Fibroblast of lung (primary cell): ENCODE data around the gene SLC8A3. TPM values are rescaled to one million over a fixed set of nuclear protein-coding genes. Genes with fewer than 3 reads are reported as not detected.

Source experiments
- DNase-seq, 2 donors: peaks; one replicate each; pipeline versions ENCODE4 v3.0.0 to v3.0.0-alpha.2; 2010; ENCODE audit warnings: low read depth in 2 of 2
- H2AFZ ChIP-seq: 2 replicates; pipeline ENCODE4 v1.5.1; 2012; ENCODE audit warnings: low read length, control low read depth, inconsistent platforms
- H3K27ac ChIP-seq: 2 replicates; pipeline ENCODE4 v1.5.1; 2011; ENCODE audit warnings: low read length, control low read depth; ENCODE audit not compliant: insufficient read depth
- H3K27me3 ChIP-seq: 2 replicates; pipeline ENCODE4 v1.5.1; 2011; ENCODE audit warnings: mild to moderate bottlenecking, low read length; ENCODE audit not compliant: control insufficient read depth, insufficient read depth
- H3K36me3 ChIP-seq: 2 replicates; pipeline ENCODE4 v1.5.1; 2011; ENCODE audit warnings: low read length; ENCODE audit not compliant: control insufficient read depth, insufficient read depth
- H3K4me1 ChIP-seq: 2 replicates; pipeline ENCODE4 v1.5.1; 2011; ENCODE audit warnings: low read length; ENCODE audit not compliant: control insufficient read depth, insufficient read depth; ENCODE audit errors: extremely low read depth
- H3K4me2 ChIP-seq: 2 replicates; pipeline ENCODE4 v1.5.1; 2011; ENCODE audit warnings: low read length, control low read depth; ENCODE audit not compliant: insufficient read depth; ENCODE audit errors: extremely low read depth
- H3K4me3 ChIP-seq, 4 experiments: fragments of 200-600 bp in 1 of 4; sonication (generic) in 1 of 4; replicated peaks in 1 of 4; 2 replicates each; pipeline ENCODE4 v1.5.1; 2011 to 2016; ENCODE audit warnings: low read length in 4 of 4, low read depth in 3 of 4, mild to moderate bottlenecking in 3 of 4, control low read depth in 2 of 4, inconsistent platforms in 1 of 4, mixed read lengths in 1 of 4; ENCODE audit not compliant: insufficient read depth in 1 of 4; ENCODE audit errors: control extremely low read depth in 1 of 4
- H3K79me2 ChIP-seq: 2 replicates; pipeline ENCODE4 v1.5.1; 2012; ENCODE audit warnings: mild to moderate bottlenecking, low read length, inconsistent platforms; ENCODE audit not compliant: control insufficient read depth, insufficient read depth
- H3K9ac ChIP-seq: 2 replicates; pipeline ENCODE4 v1.5.1; 2011; ENCODE audit warnings: mild to moderate bottlenecking, low read length, control low read depth; ENCODE audit not compliant: insufficient read depth
- H3K9me3 ChIP-seq: 2 replicates; pipeline ENCODE4 v1.5.1; 2012; ENCODE audit warnings: low read depth, low read length; ENCODE audit not compliant: control insufficient read depth, insufficient read depth
- H4K20me1 ChIP-seq: 2 replicates; pipeline ENCODE4 v1.5.1; 2011; ENCODE audit warnings: low read length; ENCODE audit not compliant: control insufficient read depth, insufficient read depth; ENCODE audit errors: extremely low read depth
- EZH2 ChIP-seq: IDR thresholded peaks from 2 replicates; pipeline ENCODE4 v1.5.1; 2012; ENCODE audit warnings: low read length, control low read depth, mild to moderate bottlenecking; ENCODE audit errors: missing control alignments
- polyA plus RNA-seq, 2 donors: library from polyadenylated mRNA; depleted of rRNA in 1 of 2; stranded (reverse) in 1 of 2; unstranded in 1 of 2; fragments of >200 nt; gene quantifications; 2 replicates each; pipeline ENCODE4 v1.2.1, GENCODE V29; 2011 to 2012; ENCODE audit warnings: missing spikeins in 1 of 2
- total RNA-seq: library from RNA; depleted of rRNA; stranded (reverse); fragments of >200 nt; gene quantifications from 2 replicates; pipeline ENCODE4 v1.2.1, GENCODE V29; 2014
- TF ChIP-seq, protein P1 (sequence below), 2 donors: IDR thresholded peaks in 1 of 2; conservative IDR thresholded peaks in 1 of 2; 1 replicate in 1 of 2; 2 replicates in 1 of 2; pipeline ENCODE4 v1.5.1; 2011 to 2012; ENCODE audit warnings: low read length in 2 of 2, control low read depth in 1 of 2, inconsistent platforms in 1 of 2, low read depth in 1 of 2, mild to moderate bottlenecking in 1 of 2

Gene SLC8A3
- total and polyA plus RNA-seq, 2 donors (not counting 1 experiment from before 2014, with no cell fraction given): under 0.01 to 0.03 TPM

DNA sequence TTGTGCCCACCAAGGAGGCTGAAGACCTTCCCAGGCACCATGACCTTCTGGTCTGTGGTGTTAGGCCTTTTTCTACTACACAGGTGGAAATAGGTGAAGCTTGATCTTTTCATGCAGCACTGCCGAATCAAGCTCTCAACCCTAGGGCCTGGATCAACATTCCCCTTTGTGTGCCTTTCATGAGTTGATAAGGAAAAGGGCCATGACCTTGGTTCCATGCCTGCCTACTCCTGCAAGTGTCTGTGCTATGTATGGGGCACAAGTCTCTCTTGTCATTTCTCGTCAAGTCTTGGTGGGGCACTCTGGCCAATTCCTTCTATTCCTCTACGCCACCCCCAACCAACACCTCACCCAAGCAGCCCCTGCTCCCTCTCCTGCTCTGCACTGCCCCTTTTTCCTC, 154.5 kb downstream of the SLC8A3 start:
- no peaks in the 10 kb centered on the region for H3K4me1 ChIP-seq
- H3K9ac ChIP-seq: no peak overlapping the region
- no peak overlapping the region for H2AFZ ChIP-seq
- H3K4me3 ChIP-seq: no peak overlapping the region
- H3K79me2 ChIP-seq: no peaks in the 10 kb centered on the region
- no peak for DNase-seq
- TF ChIP-seq, protein P1, sequence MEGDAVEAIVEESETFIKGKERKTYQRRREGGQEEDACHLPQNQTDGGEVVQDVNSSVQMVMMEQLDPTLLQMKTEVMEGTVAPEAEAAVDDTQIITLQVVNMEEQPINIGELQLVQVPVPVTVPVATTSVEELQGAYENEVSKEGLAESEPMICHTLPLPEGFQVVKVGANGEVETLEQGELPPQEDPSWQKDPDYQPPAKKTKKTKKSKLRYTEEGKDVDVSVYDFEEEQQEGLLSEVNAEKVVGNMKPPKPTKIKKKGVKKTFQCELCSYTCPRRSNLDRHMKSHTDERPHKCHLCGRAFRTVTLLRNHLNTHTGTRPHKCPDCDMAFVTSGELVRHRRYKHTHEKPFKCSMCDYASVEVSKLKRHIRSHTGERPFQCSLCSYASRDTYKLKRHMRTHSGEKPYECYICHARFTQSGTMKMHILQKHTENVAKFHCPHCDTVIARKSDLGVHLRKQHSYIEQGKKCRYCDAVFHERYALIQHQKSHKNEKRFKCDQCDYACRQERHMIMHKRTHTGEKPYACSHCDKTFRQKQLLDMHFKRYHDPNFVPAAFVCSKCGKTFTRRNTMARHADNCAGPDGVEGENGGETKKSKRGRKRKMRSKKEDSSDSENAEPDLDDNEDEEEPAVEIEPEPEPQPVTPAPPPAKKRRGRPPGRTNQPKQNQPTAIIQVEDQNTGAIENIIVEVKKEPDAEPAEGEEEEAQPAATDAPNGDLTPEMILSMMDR (conservative IDR thresholded peaks at IDR 0.05 in 1 of 2, IDR thresholded peaks at IDR 0.05 in 1 of 2; ENCODE audit: low read depth in 1 of 2, low read length in 2 of 2): no peak
- TF ChIP-seq EZH2: no peak
- no peak overlapping the region for H3K4me2 ChIP-seq
- no peak overlapping the region for H3K27ac ChIP-seq
- no peaks in the 10 kb centered on the region for H3K27me3 ChIP-seq
- no peaks in the 10 kb centered on the region for H4K20me1 ChIP-seq
- H3K36me3 ChIP-seq: no peaks in the 10 kb centered on the region
- H3K9me3 ChIP-seq: no peaks in the 10 kb centered on the region

DNA sequence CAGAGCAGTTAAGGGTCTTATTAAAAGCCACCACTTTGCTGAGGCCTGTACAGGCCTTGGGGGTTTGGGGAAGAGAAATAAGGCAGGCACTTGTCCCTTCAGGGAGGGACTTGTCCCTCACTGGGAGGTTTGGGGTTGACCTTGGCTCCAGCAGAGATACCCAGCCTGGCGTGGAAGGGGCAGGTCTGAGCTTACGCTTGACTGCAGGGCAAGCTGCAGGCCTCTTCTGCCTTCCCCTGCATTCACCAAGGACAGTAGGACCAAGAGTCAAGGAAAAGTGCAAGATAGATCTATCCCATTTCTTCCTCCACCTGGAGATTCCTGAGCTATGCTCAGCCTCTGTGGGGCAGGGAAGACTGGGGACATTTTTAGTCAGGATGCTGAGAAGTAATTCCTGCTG, 155.2 kb downstream of the SLC8A3 start:
- no peak overlapping the region for H3K9ac ChIP-seq
- no peak overlapping the region for H2AFZ ChIP-seq
- no peaks in the 10 kb centered on the region for H3K79me2 ChIP-seq
- H3K4me1 ChIP-seq: no peaks in the 10 kb centered on the region
- no peak for DNase-seq
- H3K27ac ChIP-seq: no peak overlapping the region
- TF ChIP-seq, protein P1 (conservative IDR thresholded peaks at IDR 0.05 in 1 of 2, IDR thresholded peaks at IDR 0.05 in 1 of 2; ENCODE audit: low read depth in 1 of 2, low read length in 2 of 2): no peak
- TF ChIP-seq EZH2: no peak
- no peaks in the 10 kb centered on the region for H3K36me3 ChIP-seq
- H3K9me3 ChIP-seq: no peaks in the 10 kb centered on the region
- no peaks in the 10 kb centered on the region for H3K27me3 ChIP-seq
- H3K4me3 ChIP-seq: no peak overlapping the region
- H4K20me1 ChIP-seq: no peaks in the 10 kb centered on the region
- no peak overlapping the region for H3K4me2 ChIP-seq

DNA sequence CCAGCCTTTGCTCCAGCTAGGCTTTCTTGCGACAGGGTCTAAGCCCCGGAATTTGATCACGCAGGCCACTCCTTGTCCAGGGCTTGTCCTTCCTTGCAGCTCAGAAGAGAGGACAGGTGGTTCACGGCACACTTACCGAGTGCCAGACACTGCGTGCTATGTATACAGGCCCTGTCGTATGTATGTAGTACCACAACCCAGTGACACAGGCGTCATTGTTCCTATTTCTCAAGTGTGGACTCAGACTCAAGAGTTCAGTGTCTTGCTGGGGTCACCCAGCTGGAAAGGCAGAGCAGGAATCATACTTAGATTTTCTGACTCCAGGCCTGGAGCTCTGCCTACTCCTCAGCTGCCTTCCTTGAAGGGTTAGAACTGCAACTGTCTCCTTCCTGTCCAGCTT, 155.6 kb downstream of the SLC8A3 start:
- no peak overlapping the region for H3K9ac ChIP-seq
- H3K27me3 ChIP-seq: no peaks in the 10 kb centered on the region
- no peaks in the 10 kb centered on the region for H3K9me3 ChIP-seq
- no peak for DNase-seq
- H2AFZ ChIP-seq: no peak overlapping the region
- H3K79me2 ChIP-seq: no peaks in the 10 kb centered on the region
- H3K4me3 ChIP-seq: no peak overlapping the region
- H3K4me2 ChIP-seq: no peak overlapping the region
- H3K4me1 ChIP-seq: no peaks in the 10 kb centered on the region
- TF ChIP-seq EZH2: no peak
- TF ChIP-seq, protein P1 (conservative IDR thresholded peaks at IDR 0.05 in 1 of 2, IDR thresholded peaks at IDR 0.05 in 1 of 2; ENCODE audit: low read depth in 1 of 2, low read length in 2 of 2): no peak
- H4K20me1 ChIP-seq: no peaks in the 10 kb centered on the region
- H3K27ac ChIP-seq: no peak overlapping the region
- no peaks in the 10 kb centered on the region for H3K36me3 ChIP-seq
